WI38 (cell line): Measurements from ENCODE around the gene MARCHF3.

Source experiments
- H3K4me3 ChIP-seq: 2 replicates; pipeline ENCODE4 v1.5.1; 2011; ENCODE audit warnings: low read depth, mild to moderate bottlenecking, control low read depth, low read length
- TF ChIP-seq, protein P1 (sequence below): IDR thresholded peaks from 2 replicates; pipeline ENCODE4 v1.5.1; 2012; ENCODE audit warnings: low read depth, mild to moderate bottlenecking, control low read depth, low read length

The MARCHF3 gene

GRCh38 chr5:127030259-127031146 is at the start of gene MARCHF3:
Gene MARCHF3, minus strand, starts transcription at chr5:127030558. Its CDS starts 112,387 bp downstream, at chr5:126918171.
- peak within 1 kb of the TSS; percentile 93 for H3K4me3 ChIP-seq
- TF ChIP-seq, protein P1, sequence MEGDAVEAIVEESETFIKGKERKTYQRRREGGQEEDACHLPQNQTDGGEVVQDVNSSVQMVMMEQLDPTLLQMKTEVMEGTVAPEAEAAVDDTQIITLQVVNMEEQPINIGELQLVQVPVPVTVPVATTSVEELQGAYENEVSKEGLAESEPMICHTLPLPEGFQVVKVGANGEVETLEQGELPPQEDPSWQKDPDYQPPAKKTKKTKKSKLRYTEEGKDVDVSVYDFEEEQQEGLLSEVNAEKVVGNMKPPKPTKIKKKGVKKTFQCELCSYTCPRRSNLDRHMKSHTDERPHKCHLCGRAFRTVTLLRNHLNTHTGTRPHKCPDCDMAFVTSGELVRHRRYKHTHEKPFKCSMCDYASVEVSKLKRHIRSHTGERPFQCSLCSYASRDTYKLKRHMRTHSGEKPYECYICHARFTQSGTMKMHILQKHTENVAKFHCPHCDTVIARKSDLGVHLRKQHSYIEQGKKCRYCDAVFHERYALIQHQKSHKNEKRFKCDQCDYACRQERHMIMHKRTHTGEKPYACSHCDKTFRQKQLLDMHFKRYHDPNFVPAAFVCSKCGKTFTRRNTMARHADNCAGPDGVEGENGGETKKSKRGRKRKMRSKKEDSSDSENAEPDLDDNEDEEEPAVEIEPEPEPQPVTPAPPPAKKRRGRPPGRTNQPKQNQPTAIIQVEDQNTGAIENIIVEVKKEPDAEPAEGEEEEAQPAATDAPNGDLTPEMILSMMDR = no peak; the same call in 1 of the 2 replicates

DNA sequence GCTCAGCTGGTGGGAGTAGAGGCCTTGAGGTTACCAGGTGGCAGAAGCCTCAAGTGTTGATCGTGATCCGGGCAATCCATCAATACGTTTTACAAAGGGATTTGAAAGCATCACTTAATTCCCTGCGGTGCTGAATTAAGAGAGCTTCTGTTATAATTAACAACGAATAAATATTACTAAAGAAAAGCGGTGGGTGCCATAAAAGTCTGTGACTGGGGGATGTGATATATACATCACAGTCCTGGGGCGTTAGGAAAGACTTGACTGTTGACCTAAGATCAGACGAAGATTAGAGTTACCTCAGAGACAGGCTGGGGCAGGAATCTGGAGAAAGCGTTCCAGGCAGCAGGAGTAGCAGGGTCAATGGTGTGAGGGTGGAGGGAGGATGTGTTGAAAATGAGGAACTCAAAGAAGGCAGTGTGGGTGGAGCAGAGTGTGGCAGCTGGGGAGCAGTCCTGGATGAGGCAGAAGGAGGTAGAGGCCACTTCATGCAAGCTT is 49.7 kb upstream of the MARCHF3 start:
- TF ChIP-seq, protein P1 = no peak
- no peak overlapping the region for H3K4me3 ChIP-seq

- H3K4me3 ChIP-seq = no peak overlapping the region
- TF ChIP-seq, protein P1 = no peak
Observed at GRCh38 chr5:127077366-127077765, 47.0 kb upstream of the MARCHF3 start.

DNA sequence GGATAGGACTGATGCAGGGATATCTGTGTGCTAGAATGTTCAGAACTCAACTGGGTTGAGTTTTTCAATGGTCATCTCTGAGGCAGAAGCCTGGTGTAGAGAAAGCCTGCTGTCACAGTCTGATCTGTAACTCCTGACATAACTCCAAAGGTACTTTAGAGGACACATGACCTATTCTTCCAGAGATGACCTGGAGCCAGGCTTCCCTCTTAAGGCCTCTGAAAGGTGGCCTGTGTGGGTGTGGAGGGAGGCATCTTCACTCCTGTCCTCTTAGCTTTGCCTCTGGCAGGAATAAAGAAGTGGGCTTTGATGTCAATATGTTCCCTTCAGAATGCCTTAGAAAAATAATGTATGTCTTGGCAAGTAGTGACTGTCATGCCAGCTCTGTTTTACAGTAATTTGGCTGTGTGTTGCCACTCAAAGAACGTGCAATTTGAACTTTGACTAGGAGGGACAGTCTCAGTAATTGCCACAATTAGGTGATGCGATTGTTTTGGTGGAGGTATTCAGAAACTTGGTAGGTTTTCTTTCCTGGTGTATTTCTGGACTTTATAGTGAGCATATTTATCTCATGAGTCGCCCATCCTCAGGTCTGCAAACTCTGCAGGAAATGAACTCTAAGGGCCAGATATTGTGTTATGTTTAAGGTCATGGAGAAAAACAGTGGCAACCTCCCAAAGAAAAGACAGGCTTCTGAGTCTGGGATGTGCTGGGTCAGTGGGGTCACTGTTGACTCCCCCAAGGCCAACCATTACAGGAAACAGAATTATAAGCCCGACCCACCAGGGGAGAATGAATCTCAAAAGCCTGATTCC is 46.2 kb upstream of the MARCHF3 start:
- TF ChIP-seq, protein P1 = no peak
- no peak overlapping the region for H3K4me3 ChIP-seq

DNA sequence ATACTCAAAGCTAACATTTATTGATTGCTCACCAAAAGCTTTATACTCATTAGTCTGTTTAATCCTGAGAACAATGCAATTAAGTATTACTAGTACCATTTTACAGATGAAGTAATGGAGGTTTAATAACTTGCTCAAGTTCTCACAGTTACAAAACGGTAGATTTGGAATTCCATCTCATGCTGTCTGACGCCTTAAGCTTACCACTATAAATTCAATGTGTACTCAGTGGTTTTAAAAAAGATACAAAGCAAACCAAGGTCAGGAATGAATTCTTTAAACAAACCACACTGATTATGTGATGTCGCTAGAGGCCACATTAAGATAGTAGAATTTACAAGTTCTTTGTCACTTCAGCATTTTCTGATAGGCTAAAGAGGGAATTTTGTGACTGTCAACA is 44.1 kb upstream of the MARCHF3 start:
- no peak overlapping the region for H3K4me3 ChIP-seq
- TF ChIP-seq, protein P1 = no peak

- H3K4me3 ChIP-seq = peak within 1 kb of the TSS; percentile 58
- TF ChIP-seq, protein P1 = no peak
Observed at GRCh38 chr5:127072861-127073846, 42.8 kb upstream of the MARCHF3 start, which contains the start of gene C5orf63. Gene C5orf63, minus strand, starts transcription at chr5:127073502. Its CDS starts 14,507 bp downstream, at chr5:127058995.
